Lower lobe of right lung (tissue), 2 donors: ENCODE measurements around the gene CT45A7. TPM values are rescaled to one million over a fixed set of nuclear protein-coding genes. Genes with fewer than 3 reads are reported as not detected.
"Not testable (repeated sequence)": the region's sequence is repeated elsewhere in the genome, so short reads cannot be mapped to it uniquely, and the experiment has no call there.

ENCODE experiments used
- ATAC-seq, 2 donors: fragments of 200-7000 bp; cut with Tn5 transposase; one replicate each; pipeline ENCODE4 v1.9.1; 2020 to 2022; ENCODE audit warnings: mild to moderate bottlenecking in 2 of 2, moderate library complexity in 2 of 2
- DNase-seq: peaks from one replicate; pipeline ENCODE4 v3.0.0-alpha.2; 2020
- H3K27ac ChIP-seq: fragments of 200-600 bp; one replicate; pipeline ENCODE4 v1.8.0; 2022
- H3K27me3 ChIP-seq: fragments of 200-600 bp; one replicate; pipeline ENCODE4 v1.8.0; 2022; ENCODE audit warnings: low read depth
- H3K36me3 ChIP-seq: fragments of 200-600 bp; one replicate; pipeline ENCODE4 v1.8.0; 2022; ENCODE audit warnings: mild to moderate bottlenecking
- H3K4me1 ChIP-seq: fragments of 200-600 bp; one replicate; pipeline ENCODE4 v1.8.0; 2022
- H3K4me3 ChIP-seq: fragments of 200-600 bp; one replicate; pipeline ENCODE4 v1.8.0; 2022; ENCODE audit warnings: mild to moderate bottlenecking
- H3K9me3 ChIP-seq: fragments of 200-600 bp; one replicate; pipeline ENCODE4 v1.8.0; 2022
- intact Hi-C: fragments of 100-400 bp; cut with DNase I; formaldehyde crosslinking; loops from one replicate; pipeline ENCODE4 v1.11.0; 2022
- long read RNA-seq: library from polyadenylated mRNA; unstranded; transcript quantifications from one replicate; pipeline ENCODE4 v2.0.0, GENCODE V29; 2021
- total RNA-seq: library from RNA; stranded (reverse); fragmentation: NEBNext Ultra II Directional; extraction: Animal tissue kit (Norgen Biotek cat#: 25700); gene quantifications from one replicate; pipeline ENCODE4 v1.2.1, GENCODE V29; 2021
- donor health status: DM: no; HTN: yes; CAD: no; lungs with severe emphysema.

Gene CT45A7, protein sequence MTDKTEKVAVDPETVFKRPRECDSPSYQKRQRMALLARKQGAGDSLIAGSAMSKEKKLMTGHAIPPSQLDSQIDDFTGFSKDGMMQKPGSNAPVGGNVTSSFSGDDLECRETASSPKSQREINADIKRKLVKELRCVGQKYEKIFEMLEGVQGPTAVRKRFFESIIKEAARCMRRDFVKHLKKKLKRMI
- total RNA-seq = not detected
- long read RNA-seq = 0 reads

DNA sequence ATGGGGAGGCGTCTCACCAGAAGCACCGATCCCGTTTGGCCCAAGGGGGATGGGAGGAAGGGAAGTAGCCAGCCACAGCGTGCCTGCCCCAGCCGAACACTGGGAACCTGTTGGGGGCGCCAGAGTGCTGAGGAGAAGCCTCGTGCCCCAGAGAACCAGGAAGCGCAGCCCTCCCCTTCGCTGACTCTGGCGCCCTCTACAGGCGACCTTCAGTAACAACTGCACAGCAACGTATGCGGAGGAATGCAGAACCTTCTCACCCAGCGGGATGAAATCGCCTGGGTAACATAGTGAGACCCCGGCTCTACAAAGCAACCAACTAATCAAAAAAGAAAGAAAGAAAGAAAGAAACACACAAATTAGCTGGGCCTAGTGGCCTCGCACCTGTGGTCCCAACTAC lies at the start of gene CT45A7:
Gene CT45A7 (minus strand): TSS at position 101 of the 400 bp plus-strand sequence. CDS start 3,747 bp downstream, outside the sequence.
- H3K27ac ChIP-seq, DNase-seq, H3K4me1 ChIP-seq, H3K4me3 ChIP-seq, ATAC-seq, intact Hi-C loops, H3K9me3 ChIP-seq, H3K36me3 ChIP-seq, H3K27me3 ChIP-seq: not testable (repeated sequence)

DNA sequence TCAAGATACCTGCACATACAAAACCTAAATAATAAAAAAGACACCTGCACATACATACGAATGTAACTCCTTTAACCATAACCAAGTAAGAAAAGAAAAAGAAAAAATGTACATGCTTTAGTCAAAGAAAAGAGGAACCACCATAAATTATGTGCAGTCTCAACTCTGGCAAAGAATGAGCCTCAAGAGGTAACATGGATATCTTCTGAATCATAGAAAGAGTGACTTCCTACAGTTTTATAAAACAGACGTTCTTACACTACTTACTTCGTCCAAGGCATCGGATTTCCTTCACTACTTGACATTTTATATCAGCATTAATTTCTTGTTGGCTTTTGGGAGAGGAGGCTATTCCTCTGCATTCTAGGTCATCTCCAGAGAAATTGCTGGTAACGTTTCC lies 45.7 kb upstream of the CT45A7 start:
- H3K4me3 ChIP-seq, H3K9me3 ChIP-seq, intact Hi-C loops, H3K27me3 ChIP-seq, ATAC-seq, H3K36me3 ChIP-seq, DNase-seq, H3K27ac ChIP-seq, H3K4me1 ChIP-seq: not testable (repeated sequence)

DNA sequence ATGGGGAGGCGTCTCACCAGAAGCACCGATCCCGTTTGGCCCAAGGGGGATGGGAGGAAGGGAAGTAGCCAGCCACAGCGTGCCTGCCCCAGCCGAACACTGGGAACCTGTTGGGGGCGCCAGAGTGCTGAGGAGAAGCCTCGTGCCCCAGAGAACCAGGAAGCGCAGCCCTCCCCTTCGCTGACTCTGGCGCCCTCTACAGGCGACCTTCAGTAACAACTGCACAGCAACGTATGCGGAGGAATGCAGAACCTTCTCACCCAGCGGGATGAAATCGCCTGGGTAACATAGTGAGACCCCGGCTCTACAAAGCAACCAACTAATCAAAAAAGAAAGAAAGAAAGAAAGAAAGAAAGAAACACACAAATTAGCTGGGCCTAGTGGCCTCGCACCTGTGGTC lies 34.6 kb upstream of the CT45A7 start, which contains the start of gene CT45A9:
Gene CT45A9 (minus strand): TSS at position 101 of the 400 bp plus-strand sequence. CDS start 3,751 bp downstream, outside the sequence.
- intact Hi-C loops, ATAC-seq: not testable (repeated sequence)

DNA sequence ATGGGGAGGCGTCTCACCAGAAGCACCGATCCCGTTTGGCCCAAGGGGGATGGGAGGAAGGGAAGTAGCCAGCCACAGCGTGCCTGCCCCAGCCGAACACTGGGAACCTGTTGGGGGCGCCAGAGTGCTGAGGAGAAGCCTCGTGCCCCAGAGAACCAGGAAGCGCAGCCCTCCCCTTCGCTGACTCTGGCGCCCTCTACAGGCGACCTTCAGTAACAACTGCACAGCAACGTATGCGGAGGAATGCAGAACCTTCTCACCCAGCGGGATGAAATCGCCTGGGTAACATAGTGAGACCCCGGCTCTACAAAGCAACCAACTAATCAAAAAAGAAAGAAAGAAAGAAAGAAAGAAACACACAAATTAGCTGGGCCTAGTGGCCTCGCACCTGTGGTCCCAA lies 17.4 kb upstream of the CT45A7 start, which contains the start of gene CT45A8:
Gene CT45A8 (minus strand): TSS at position 101 of the 400 bp plus-strand sequence. CDS start 3,755 bp downstream, outside the sequence.
- H3K36me3 ChIP-seq, H3K4me1 ChIP-seq, H3K9me3 ChIP-seq, ATAC-seq, H3K4me3 ChIP-seq, H3K27ac ChIP-seq, DNase-seq, intact Hi-C loops, H3K27me3 ChIP-seq: not testable (repeated sequence)

More for the DNA sequence above, 34.6 kb upstream of the CT45A7 start, which contains the start of gene CT45A9:
- not testable (repeated sequence) for H3K4me1 ChIP-seq, H3K9me3 ChIP-seq, H3K27ac ChIP-seq, H3K27me3 ChIP-seq, H3K4me3 ChIP-seq, H3K36me3 ChIP-seq, DNase-seq

DNA sequence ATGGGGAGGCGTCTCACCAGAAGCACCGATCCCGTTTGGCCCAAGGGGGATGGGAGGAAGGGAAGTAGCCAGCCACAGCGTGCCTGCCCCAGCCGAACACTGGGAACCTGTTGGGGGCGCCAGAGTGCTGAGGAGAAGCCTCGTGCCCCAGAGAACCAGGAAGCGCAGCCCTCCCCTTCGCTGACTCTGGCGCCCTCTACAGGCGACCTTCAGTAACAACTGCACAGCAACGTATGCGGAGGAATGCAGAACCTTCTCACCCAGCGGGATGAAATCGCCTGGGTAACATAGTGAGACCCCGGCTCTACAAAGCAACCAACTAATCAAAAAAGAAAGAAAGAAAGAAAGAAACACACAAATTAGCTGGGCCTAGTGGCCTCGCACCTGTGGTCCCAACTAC lies 17.2 kb downstream of the CT45A7 start, which contains the start of gene CT45A2:
Gene CT45A2 (minus strand): TSS at position 101 of the 400 bp plus-strand sequence. CDS start 3,747 bp downstream, outside the sequence.
- H3K27ac ChIP-seq, H3K4me1 ChIP-seq, H3K36me3 ChIP-seq, intact Hi-C loops, H3K27me3 ChIP-seq, H3K4me3 ChIP-seq, ATAC-seq, DNase-seq, H3K9me3 ChIP-seq: not testable (repeated sequence)

DNA sequence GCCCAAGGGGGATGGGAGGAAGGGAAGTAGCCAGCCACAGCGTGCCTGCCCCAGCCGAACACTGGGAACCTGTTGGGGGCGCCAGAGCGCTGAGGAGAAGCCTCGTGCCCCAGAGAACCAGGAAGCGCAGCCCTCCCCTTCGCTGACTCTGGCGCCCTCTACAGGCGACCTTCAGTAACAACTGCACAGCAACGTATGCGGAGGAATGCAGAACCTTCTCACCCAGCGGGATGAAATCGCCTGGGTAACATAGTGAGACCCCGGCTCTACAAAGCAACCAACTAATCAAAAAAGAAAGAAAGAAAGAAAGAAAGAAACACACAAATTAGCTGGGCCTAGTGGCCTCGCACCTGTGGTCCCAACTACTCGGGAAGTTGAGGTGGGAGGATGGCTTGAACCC lies 34.4 kb downstream of the CT45A7 start, which contains the start of gene CT45A6:
Gene CT45A6 (minus strand): TSS at position 101 of the 400 bp plus-strand sequence. CDS start 3,794 bp downstream, outside the sequence.
- H3K27ac ChIP-seq, H3K27me3 ChIP-seq, H3K4me3 ChIP-seq, H3K36me3 ChIP-seq, DNase-seq, intact Hi-C loops, H3K4me1 ChIP-seq, ATAC-seq, H3K9me3 ChIP-seq: not testable (repeated sequence)

DNA sequence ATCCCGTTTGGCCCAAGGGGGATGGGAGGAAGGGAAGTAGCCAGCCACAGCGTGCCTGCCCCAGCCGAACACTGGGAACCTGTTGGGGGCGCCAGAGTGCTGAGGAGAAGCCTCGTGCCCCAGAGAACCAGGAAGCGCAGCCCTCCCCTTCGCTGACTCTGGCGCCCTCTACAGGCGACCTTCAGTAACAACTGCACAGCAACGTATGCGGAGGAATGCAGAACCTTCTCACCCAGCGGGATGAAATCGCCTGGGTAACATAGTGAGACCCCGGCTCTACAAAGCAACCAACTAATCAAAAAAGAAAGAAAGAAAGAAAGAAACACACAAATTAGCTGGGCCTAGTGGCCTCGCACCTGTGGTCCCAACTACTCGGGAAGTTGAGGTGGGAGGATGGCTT lies 51.7 kb downstream of the CT45A7 start, which contains the start of gene CT45A5:
Gene CT45A5 (minus strand): TSS at position 101 of the 400 bp plus-strand sequence. CDS start 3,774 bp downstream, outside the sequence.
- H3K4me1 ChIP-seq, intact Hi-C loops, H3K4me3 ChIP-seq, ATAC-seq, H3K9me3 ChIP-seq, H3K36me3 ChIP-seq, H3K27me3 ChIP-seq, H3K27ac ChIP-seq, DNase-seq: not testable (repeated sequence)

Other genes starting within 250 kb of the CT45A7 start
- not detected for gene CT45A1, start 123.6 kb downstream of the CT45A7 start, total RNA-seq
- gene CT45A3, start 69.1 kb downstream of the CT45A7 start, total RNA-seq = not detected
- gene CT45A5, start 51.8 kb downstream of the CT45A7 start, total RNA-seq = not detected
- not detected for gene CT45A6, start 34.5 kb downstream of the CT45A7 start, total RNA-seq
- gene CT45A2, start 17.3 kb downstream of the CT45A7 start, total RNA-seq = not detected
- gene CT45A8, start 17.3 kb upstream of the CT45A7 start, total RNA-seq = not detected
- not detected for gene CT45A9, start 34.5 kb upstream of the CT45A7 start, total RNA-seq
- not detected for gene CT45A10, start 56.2 kb upstream of the CT45A7 start, total RNA-seq
- gene SAGE1, start 56.4 kb upstream of the CT45A7 start, total RNA-seq = not detected
- 28.7 TPM for gene MMGT1, start 136.7 kb upstream of the CT45A7 start, total RNA-seq
- 18.0 TPM for gene SLC9A6, start 148.2 kb upstream of the CT45A7 start, total RNA-seq